Fibroblast of lung (primary cell): ENCODE measurements around the gene ENPP6. TPM values are rescaled to one million over a fixed set of nuclear protein-coding genes. Genes with fewer than 3 reads are reported as not detected.

Experiments
- DNase-seq, 2 donors: peaks; one replicate each; pipeline versions ENCODE4 v3.0.0 to v3.0.0-alpha.2; 2010; ENCODE audit warnings: low read depth in 2 of 2
- H2AFZ ChIP-seq: 2 replicates; pipeline ENCODE4 v1.5.1; 2012; ENCODE audit warnings: low read length, control low read depth, inconsistent platforms
- H3K27ac ChIP-seq: 2 replicates; pipeline ENCODE4 v1.5.1; 2011; ENCODE audit warnings: low read length, control low read depth; ENCODE audit not compliant: insufficient read depth
- H3K27me3 ChIP-seq: 2 replicates; pipeline ENCODE4 v1.5.1; 2011; ENCODE audit warnings: mild to moderate bottlenecking, low read length; ENCODE audit not compliant: control insufficient read depth, insufficient read depth
- H3K36me3 ChIP-seq: 2 replicates; pipeline ENCODE4 v1.5.1; 2011; ENCODE audit warnings: low read length; ENCODE audit not compliant: control insufficient read depth, insufficient read depth
- H3K4me1 ChIP-seq: 2 replicates; pipeline ENCODE4 v1.5.1; 2011; ENCODE audit warnings: low read length; ENCODE audit not compliant: control insufficient read depth, insufficient read depth; ENCODE audit errors: extremely low read depth
- H3K4me2 ChIP-seq: 2 replicates; pipeline ENCODE4 v1.5.1; 2011; ENCODE audit warnings: low read length, control low read depth; ENCODE audit not compliant: insufficient read depth; ENCODE audit errors: extremely low read depth
- H3K4me3 ChIP-seq, 4 experiments: fragments of 200-600 bp in 1 of 4; sonication (generic) in 1 of 4; replicated peaks in 1 of 4; 2 replicates each; pipeline ENCODE4 v1.5.1; 2011 to 2016; ENCODE audit warnings: low read length in 4 of 4, low read depth in 3 of 4, mild to moderate bottlenecking in 3 of 4, control low read depth in 2 of 4, inconsistent platforms in 1 of 4, mixed read lengths in 1 of 4; ENCODE audit not compliant: insufficient read depth in 1 of 4; ENCODE audit errors: control extremely low read depth in 1 of 4
- H3K79me2 ChIP-seq: 2 replicates; pipeline ENCODE4 v1.5.1; 2012; ENCODE audit warnings: mild to moderate bottlenecking, low read length, inconsistent platforms; ENCODE audit not compliant: control insufficient read depth, insufficient read depth
- H3K9ac ChIP-seq: 2 replicates; pipeline ENCODE4 v1.5.1; 2011; ENCODE audit warnings: mild to moderate bottlenecking, low read length, control low read depth; ENCODE audit not compliant: insufficient read depth
- H3K9me3 ChIP-seq: 2 replicates; pipeline ENCODE4 v1.5.1; 2012; ENCODE audit warnings: low read depth, low read length; ENCODE audit not compliant: control insufficient read depth, insufficient read depth
- H4K20me1 ChIP-seq: 2 replicates; pipeline ENCODE4 v1.5.1; 2011; ENCODE audit warnings: low read length; ENCODE audit not compliant: control insufficient read depth, insufficient read depth; ENCODE audit errors: extremely low read depth
- CTCF ChIP-seq, 2 donors: IDR thresholded peaks in 1 of 2; conservative IDR thresholded peaks in 1 of 2; 1 replicate in 1 of 2; 2 replicates in 1 of 2; pipeline ENCODE4 v1.5.1; 2011 to 2012; ENCODE audit warnings: low read length in 2 of 2, control low read depth in 1 of 2, inconsistent platforms in 1 of 2, low read depth in 1 of 2, mild to moderate bottlenecking in 1 of 2
- EZH2 ChIP-seq: IDR thresholded peaks from 2 replicates; pipeline ENCODE4 v1.5.1; 2012; ENCODE audit warnings: low read length, control low read depth, mild to moderate bottlenecking; ENCODE audit errors: missing control alignments
- polyA plus RNA-seq, 2 donors: library from polyadenylated mRNA; depleted of rRNA in 1 of 2; stranded (reverse) in 1 of 2; unstranded in 1 of 2; fragments of >200 nt; gene quantifications; 2 replicates each; pipeline ENCODE4 v1.2.1, GENCODE V29; 2011 to 2012; ENCODE audit warnings: missing spikeins in 1 of 2
- total RNA-seq: library from RNA; depleted of rRNA; stranded (reverse); fragments of >200 nt; gene quantifications from 2 replicates; pipeline ENCODE4 v1.2.1, GENCODE V29; 2014

ENPP6 gene
- total and polyA plus RNA-seq, 2 donors (not counting 1 experiment from before 2014, with no cell fraction given) = 0.17 to 0.33 TPM

- no peak overlapping the region for H3K27ac ChIP-seq
- no peak for DNase-seq
- no peak overlapping the region for H3K9ac ChIP-seq
- H3K4me1 ChIP-seq = no peaks in the 10 kb centered on the region
- H3K79me2 ChIP-seq = no peaks in the 10 kb centered on the region
- no peaks in the 10 kb centered on the region for H3K27me3 ChIP-seq
- no peaks in the 10 kb centered on the region for H4K20me1 ChIP-seq
- H2AFZ ChIP-seq = no peak overlapping the region
- no peaks in the 10 kb centered on the region for H3K36me3 ChIP-seq
- no peak overlapping the region for H3K4me3 ChIP-seq
- H3K4me2 ChIP-seq = no peak overlapping the region
- no peaks in the 10 kb centered on the region for H3K9me3 ChIP-seq
- TF ChIP-seq CTCF (conservative IDR thresholded peaks at IDR 0.05 in 1 of 2, IDR thresholded peaks at IDR 0.05 in 1 of 2; ENCODE audit: low read depth in 1 of 2, low read length in 2 of 2) (no peak), EZH2 (no peak)
These were observed 154.9 kb downstream of the ENPP6 start for GRCh38 chr4:184062769-184063168.

- no peaks in the 10 kb centered on the region for H4K20me1 ChIP-seq
- no peak overlapping the region for H3K27ac ChIP-seq
- DNase-seq = no peak
These were observed 156.1 kb downstream of the ENPP6 start for GRCh38 chr4:184061582-184061981.

GRCh38 chr4:184059099-184059498 is 158.6 kb downstream of the ENPP6 start:
- no peak overlapping the region for H3K27ac ChIP-seq
- no peaks in the 10 kb centered on the region for H3K36me3 ChIP-seq
- H3K4me1 ChIP-seq = no peaks in the 10 kb centered on the region
- H3K9me3 ChIP-seq = no peaks in the 10 kb centered on the region
- no peak overlapping the region for H3K4me3 ChIP-seq
- H3K9ac ChIP-seq = no peak overlapping the region
- no peak overlapping the region for H3K4me2 ChIP-seq
- TF ChIP-seq CTCF (conservative IDR thresholded peaks at IDR 0.05 in 1 of 2, IDR thresholded peaks at IDR 0.05 in 1 of 2; ENCODE audit: low read depth in 1 of 2, low read length in 2 of 2) = no peak
- no peak for TF ChIP-seq EZH2
- no peak for DNase-seq
- no peaks in the 10 kb centered on the region for H3K79me2 ChIP-seq
- no peaks in the 10 kb centered on the region for H3K27me3 ChIP-seq
- no peak overlapping the region for H2AFZ ChIP-seq
- H4K20me1 ChIP-seq = no peaks in the 10 kb centered on the region

More at GRCh38 chr4:184061582-184061981, 156.1 kb downstream of the ENPP6 start:
- H3K4me1 ChIP-seq = no peaks in the 10 kb centered on the region
- H3K27me3 ChIP-seq = no peaks in the 10 kb centered on the region
- no peaks in the 10 kb centered on the region for H3K79me2 ChIP-seq
- no peaks in the 10 kb centered on the region for H3K36me3 ChIP-seq
- no peak for TF ChIP-seq EZH2
- TF ChIP-seq CTCF (conservative IDR thresholded peaks at IDR 0.05 in 1 of 2, IDR thresholded peaks at IDR 0.05 in 1 of 2; ENCODE audit: low read depth in 1 of 2, low read length in 2 of 2) = no peak
- H3K9ac ChIP-seq = no peak overlapping the region
- H3K4me3 ChIP-seq = no peak overlapping the region
- H2AFZ ChIP-seq = no peak overlapping the region
- H3K4me2 ChIP-seq = no peak overlapping the region
- no peaks in the 10 kb centered on the region for H3K9me3 ChIP-seq
